ENCODE data around the gene F2.
A peak's percentile ranks its signal among the peaks of the same experiment; 100 is the strongest.
"Not testable (repeated sequence)": the region's sequence is repeated elsewhere in the genome, so short reads cannot be mapped to it uniquely, and the experiment has no call there.

F2 gene

GRCh38 chr11:46719048-46719542 is at the start of gene F2:
TSS of gene F2 (plus strand) at chr11:46719213. CDS start at chr11:46719236, 23 bp downstream.
- no peak within 1 kb of the TSS for H3K4me3 ChIP-seq (ENCODE audit: low read length)
- no peaks in the 10 kb centered on the region for H3K4me1 ChIP-seq (ENCODE audit: control insufficient read depth, insufficient read depth, low read length)
- H3K9ac ChIP-seq (ENCODE audit: low read length): no peak within 1 kb of the TSS
- H3K27me3 ChIP-seq (ENCODE audit: control insufficient read depth, insufficient read depth, low read length): no peaks in the 10 kb centered on the region
- H3K27ac ChIP-seq (ENCODE audit: low read depth, low read length): no peak within 1 kb of the TSS
- no peaks in the 10 kb centered on the region for H3K36me3 ChIP-seq (ENCODE audit: control insufficient read depth, insufficient read depth, low read length)

- H3K4me1 ChIP-seq (ENCODE audit: control insufficient read depth, insufficient read depth, low read length): no peaks in the 10 kb centered on the region
- H3K4me3 ChIP-seq (ENCODE audit: low read length): no peak overlapping the region
- H3K36me3 ChIP-seq (ENCODE audit: control insufficient read depth, insufficient read depth, low read length): peaks cover 41% of the 10 kb centered on the region
- no peak overlapping the region for H3K27ac ChIP-seq (ENCODE audit: low read depth, low read length)
- no peaks in the 10 kb centered on the region for H3K27me3 ChIP-seq (ENCODE audit: control insufficient read depth, insufficient read depth, low read length)
- H3K9ac ChIP-seq (ENCODE audit: low read length): no peak overlapping the region
These were observed 49.3 kb upstream of the F2 start for GRCh38 chr11:46669711-46670139.

GRCh38 chr11:46670521-46670920 is 48.5 kb upstream of the F2 start:
- peaks cover 34% of the 10 kb centered on the region for H3K36me3 ChIP-seq (ENCODE audit: control insufficient read depth, insufficient read depth, low read length)
- not testable (repeated sequence) for H3K27ac ChIP-seq (ENCODE audit: low read depth, low read length)

GRCh38 chr11:46671958-46672315 is 47.1 kb upstream of the F2 start:
- Histone ChIP-seq H3K27ac (ENCODE audit: low read depth, low read length) (no peak overlapping the region), H3K4me3 (ENCODE audit: low read length) (no peak overlapping the region), H3K4me1 (ENCODE audit: control insufficient read depth, insufficient read depth, low read length) (peaks cover 12% of the 10 kb centered on the region), H3K27me3 (ENCODE audit: control insufficient read depth, insufficient read depth, low read length) (no peaks in the 10 kb centered on the region), H3K9ac (ENCODE audit: low read length) (no peak overlapping the region), H3K36me3 (ENCODE audit: control insufficient read depth, insufficient read depth, low read length) (peaks cover 39% of the 10 kb centered on the region)

More at GRCh38 chr11:46670521-46670920, 48.5 kb upstream of the F2 start:
- H3K4me3 ChIP-seq (ENCODE audit: low read length); H3K9ac ChIP-seq (ENCODE audit: low read length); H3K27me3 ChIP-seq (ENCODE audit: control insufficient read depth, insufficient read depth, low read length); H3K4me1 ChIP-seq (ENCODE audit: control insufficient read depth, insufficient read depth, low read length): not testable (repeated sequence)

GRCh38 chr11:46672381-46672839 is 46.6 kb upstream of the F2 start:
- Histone ChIP-seq H3K9ac (ENCODE audit: low read length) (no peak overlapping the region), H3K4me1 (ENCODE audit: control insufficient read depth, insufficient read depth, low read length) (peaks cover 12% of the 10 kb centered on the region), H3K4me3 (ENCODE audit: low read length) (no peak overlapping the region), H3K27me3 (ENCODE audit: control insufficient read depth, insufficient read depth, low read length) (no peaks in the 10 kb centered on the region), H3K36me3 (ENCODE audit: control insufficient read depth, insufficient read depth, low read length) (peaks cover 42% of the 10 kb centered on the region), H3K27ac (ENCODE audit: low read depth, low read length) (no peak overlapping the region)

GRCh38 chr11:46673713-46674462 is 45.1 kb upstream of the F2 start:
- Histone ChIP-seq H3K27ac (ENCODE audit: low read depth, low read length) (peak overlapping the region; percentile 59), H3K36me3 (ENCODE audit: control insufficient read depth, insufficient read depth, low read length) (peaks cover 44% of the 10 kb centered on the region), H3K4me3 (ENCODE audit: low read length) (no peak overlapping the region), H3K4me1 (ENCODE audit: control insufficient read depth, insufficient read depth, low read length) (peaks cover 12% of the 10 kb centered on the region), H3K27me3 (ENCODE audit: control insufficient read depth, insufficient read depth, low read length) (no peaks in the 10 kb centered on the region), H3K9ac (ENCODE audit: low read length) (no peak overlapping the region)

GRCh38 chr11:46674463-46675287 is 44.3 kb upstream of the F2 start:
- H3K4me1 ChIP-seq (ENCODE audit: control insufficient read depth, insufficient read depth, low read length): peaks cover 12% of the 10 kb centered on the region
- no peak overlapping the region for H3K9ac ChIP-seq (ENCODE audit: low read length)
- peak overlapping the region; percentile 59 for H3K27ac ChIP-seq (ENCODE audit: low read depth, low read length)
- H3K4me3 ChIP-seq (ENCODE audit: low read length): no peak overlapping the region
- H3K27me3 ChIP-seq (ENCODE audit: control insufficient read depth, insufficient read depth, low read length): no peaks in the 10 kb centered on the region
- H3K36me3 ChIP-seq (ENCODE audit: control insufficient read depth, insufficient read depth, low read length): peaks cover 44% of the 10 kb centered on the region

GRCh38 chr11:46675288-46675851 is 43.6 kb upstream of the F2 start:
- Histone ChIP-seq H3K27me3 (ENCODE audit: control insufficient read depth, insufficient read depth, low read length) (no peaks in the 10 kb centered on the region), H3K9ac (ENCODE audit: low read length) (no peak overlapping the region), H3K4me1 (ENCODE audit: control insufficient read depth, insufficient read depth, low read length) (peaks cover 12% of the 10 kb centered on the region)

GRCh38 chr11:46675949-46676348 is 43.1 kb upstream of the F2 start:
- Histone ChIP-seq H3K27ac (ENCODE audit: low read depth, low read length) (peak overlapping the region; percentile 58), H3K4me3 (ENCODE audit: low read length) (no peak overlapping the region), H3K36me3 (ENCODE audit: control insufficient read depth, insufficient read depth, low read length) (peaks cover 43% of the 10 kb centered on the region), H3K4me1 (ENCODE audit: control insufficient read depth, insufficient read depth, low read length) (peaks cover 12% of the 10 kb centered on the region), H3K9ac (ENCODE audit: low read length) (no peak overlapping the region), H3K27me3 (ENCODE audit: control insufficient read depth, insufficient read depth, low read length) (no peaks in the 10 kb centered on the region)

More at GRCh38 chr11:46675288-46675851, 43.6 kb upstream of the F2 start:
- H3K4me3 ChIP-seq (ENCODE audit: low read length): no peak overlapping the region
- peaks cover 48% of the 10 kb centered on the region for H3K36me3 ChIP-seq (ENCODE audit: control insufficient read depth, insufficient read depth, low read length)
- H3K27ac ChIP-seq (ENCODE audit: low read depth, low read length): peak overlapping the region; percentile 58

GRCh38 chr11:46676436-46677158 is 42.4 kb upstream of the F2 start:
- Histone ChIP-seq H3K4me1 (ENCODE audit: control insufficient read depth, insufficient read depth, low read length) (peaks cover 12% of the 10 kb centered on the region), H3K36me3 (ENCODE audit: control insufficient read depth, insufficient read depth, low read length) (peaks cover 45% of the 10 kb centered on the region), H3K9ac (ENCODE audit: low read length) (no peak overlapping the region), H3K27ac (ENCODE audit: low read depth, low read length) (no peak overlapping the region), H3K4me3 (ENCODE audit: low read length) (no peak overlapping the region), H3K27me3 (ENCODE audit: control insufficient read depth, insufficient read depth, low read length) (no peaks in the 10 kb centered on the region)

- Histone ChIP-seq H3K4me1 (ENCODE audit: control insufficient read depth, insufficient read depth, low read length) (peaks cover 12% of the 10 kb centered on the region), H3K36me3 (ENCODE audit: control insufficient read depth, insufficient read depth, low read length) (peaks cover 49% of the 10 kb centered on the region), H3K27ac (ENCODE audit: low read depth, low read length) (no peak overlapping the region), H3K27me3 (ENCODE audit: control insufficient read depth, insufficient read depth, low read length) (no peaks in the 10 kb centered on the region), H3K9ac (ENCODE audit: low read length) (no peak overlapping the region), H3K4me3 (ENCODE audit: low read length) (no peak overlapping the region)
These were observed 41.8 kb upstream of the F2 start for GRCh38 chr11:46677169-46677568.

Measured in rectal smooth muscle tissue (tissue), 1 donor.